ENCODE data around the gene MYO5A.
A peak's percentile ranks its signal among the peaks of the same experiment; 100 is the strongest.
"Not testable (repeated sequence)": the region's sequence is repeated elsewhere in the genome, so short reads cannot be mapped to it uniquely, and the experiment has no call there.

The MYO5A gene

DNA sequence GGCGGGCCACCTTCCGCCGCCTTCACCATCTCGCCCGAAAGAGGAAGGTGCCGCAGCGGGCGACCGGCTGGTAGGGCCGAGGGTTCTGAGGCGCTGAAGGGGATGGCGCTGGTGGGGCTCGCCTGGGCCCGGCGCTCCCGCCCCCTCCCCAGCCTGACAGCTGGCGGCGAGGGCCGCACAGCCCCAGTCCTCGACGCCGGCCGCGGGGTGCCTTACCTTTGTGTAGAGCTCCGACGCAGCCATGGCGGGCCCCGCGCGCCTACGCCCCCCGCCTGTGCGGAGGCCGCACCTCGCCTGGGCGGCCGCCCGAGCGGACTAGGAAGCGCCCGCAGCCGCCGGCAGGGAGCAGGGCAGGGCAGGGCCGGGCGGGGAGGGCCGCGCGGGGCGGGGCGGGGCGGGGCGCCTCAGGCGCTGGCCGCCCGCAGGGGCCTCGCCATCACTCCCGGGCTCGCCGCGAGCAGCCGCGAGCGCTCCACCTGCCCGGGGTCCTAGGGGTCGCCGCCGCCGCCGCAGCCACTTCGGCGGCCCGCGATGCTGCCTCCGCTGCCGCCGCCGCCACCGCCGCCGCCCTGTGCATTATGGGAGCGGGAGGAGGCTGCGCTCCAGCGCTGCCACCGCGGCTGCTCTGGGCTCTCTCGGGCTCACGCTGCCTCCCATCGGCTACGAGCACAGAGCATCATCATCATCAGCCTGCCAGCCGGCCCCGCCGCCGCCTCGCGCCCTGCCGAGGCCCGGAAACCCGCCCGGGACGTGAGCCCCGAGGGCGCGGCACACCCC is at the start of gene MYO5A:
Gene MYO5A (minus strand): TSS at position 317 of the 777 bp plus-strand sequence. CDS start 74 bp downstream, at position 243.
- no peak for FAIRE-seq

DNA sequence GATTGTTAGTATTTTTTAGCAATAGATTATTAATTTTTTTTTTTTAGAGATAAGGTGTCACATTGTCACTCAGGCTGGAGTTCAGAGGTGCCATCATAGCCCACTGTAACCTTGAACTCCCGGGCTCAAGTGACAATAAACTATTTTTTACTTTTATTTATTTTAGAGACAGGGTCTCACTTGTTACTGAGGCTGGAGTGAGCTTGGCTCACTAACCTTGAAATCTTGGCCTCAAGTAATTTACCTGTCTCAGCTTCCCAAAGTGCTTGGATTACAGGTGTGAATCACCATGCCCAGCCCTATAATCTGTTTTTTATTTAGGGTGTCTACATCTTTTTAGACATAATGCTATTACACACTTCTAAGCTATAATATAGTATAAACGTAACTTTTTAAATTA is 48.0 kb upstream of the MYO5A start:
- FAIRE-seq: no peak

DNA sequence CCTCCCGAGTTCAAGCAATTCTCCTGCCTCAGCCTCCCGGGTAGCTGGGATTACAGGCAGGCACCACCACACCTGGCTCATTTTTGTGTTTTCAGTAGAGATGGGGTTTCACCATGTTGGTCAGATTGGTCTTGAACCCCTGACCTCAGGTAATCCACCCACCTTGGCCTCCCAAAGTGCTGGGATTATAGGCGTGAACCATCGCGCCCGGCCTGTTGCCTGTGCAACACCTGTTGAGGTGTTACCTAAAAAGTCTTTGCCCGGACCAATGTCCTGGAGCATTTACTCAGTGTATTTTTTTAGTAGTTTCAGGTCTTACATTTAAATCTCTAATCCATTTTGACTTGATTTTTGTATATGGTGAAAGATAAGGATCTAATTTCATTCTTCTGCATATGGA is 46.9 kb upstream of the MYO5A start:
- not testable (repeated sequence) for FAIRE-seq

GRCh38 chr15:52575072-52575471 is 46.4 kb upstream of the MYO5A start:
- no peak for FAIRE-seq

DNA sequence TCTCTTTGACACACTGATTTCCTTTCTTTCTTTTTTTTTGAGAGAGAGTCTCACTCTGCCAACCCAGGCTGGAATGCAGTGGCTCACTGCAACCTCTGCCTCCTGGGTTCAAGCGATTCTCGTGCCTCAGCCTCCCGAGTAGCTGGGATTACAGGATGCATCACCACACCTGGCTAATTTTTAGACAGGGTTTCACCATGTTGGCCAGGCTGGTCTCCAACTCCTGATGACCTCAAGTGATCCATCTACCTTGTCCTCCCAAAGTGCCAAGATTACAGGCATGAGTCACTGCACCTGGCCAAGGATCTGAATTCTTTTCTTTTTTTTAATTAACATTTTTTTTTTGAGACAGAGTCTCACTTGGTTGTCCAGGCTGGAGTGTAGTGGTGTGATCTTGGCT is 45.9 kb upstream of the MYO5A start:
- FAIRE-seq: not testable (repeated sequence)

DNA sequence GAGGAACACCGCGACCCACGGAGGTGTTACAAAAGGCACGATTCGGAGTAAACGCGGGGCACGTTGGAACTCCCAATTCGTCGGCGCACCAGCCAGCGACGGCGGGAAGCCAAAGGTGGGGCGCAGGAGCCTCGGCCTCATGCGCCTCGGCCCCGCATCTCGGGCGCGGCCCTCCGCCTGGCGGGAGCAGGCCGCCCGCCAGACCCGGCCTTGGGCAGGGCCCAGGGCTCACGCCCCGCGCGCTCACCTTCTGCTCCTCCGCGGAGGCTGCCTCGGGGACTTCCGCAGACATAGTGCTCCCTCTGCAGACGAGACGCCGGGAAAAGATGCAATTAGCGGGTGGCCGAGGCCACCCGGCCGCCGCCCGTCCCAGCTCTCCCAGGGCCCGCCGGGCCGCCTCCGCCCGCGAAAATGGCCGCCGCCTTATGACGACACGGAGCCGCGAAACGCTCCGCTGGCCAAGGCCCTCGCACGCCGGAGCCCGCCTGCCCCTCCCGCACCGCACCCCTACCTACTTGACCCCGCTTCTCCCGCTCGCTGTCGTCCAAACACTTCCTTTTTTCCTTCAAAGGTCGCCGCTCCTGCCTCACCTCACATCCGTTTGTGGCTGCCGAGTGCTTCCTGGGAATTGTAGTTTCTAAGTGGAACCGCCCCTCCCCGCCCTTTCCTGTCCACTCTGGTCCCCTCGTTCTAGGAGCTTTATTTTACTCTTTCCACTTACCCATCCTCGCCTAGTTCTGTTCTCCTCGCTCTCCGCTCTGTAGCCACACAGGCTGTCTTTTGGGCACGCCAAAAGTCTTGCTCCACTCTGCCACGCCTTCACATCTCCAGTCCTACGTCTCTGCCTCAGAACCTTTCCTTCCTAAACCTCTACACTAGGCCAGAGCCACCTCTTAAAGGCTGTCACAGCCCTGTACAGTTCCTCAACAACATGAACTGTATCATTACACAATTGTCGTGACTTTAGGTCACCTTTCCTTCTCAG is 40.2 kb upstream of the MYO5A start, which contains the start of gene ARPP19:
Gene ARPP19 (minus strand): TSS at position 430 of the 985 bp plus-strand sequence. CDS start 138 bp downstream, at position 292.
- peak; percentile 64 for FAIRE-seq

DNA sequence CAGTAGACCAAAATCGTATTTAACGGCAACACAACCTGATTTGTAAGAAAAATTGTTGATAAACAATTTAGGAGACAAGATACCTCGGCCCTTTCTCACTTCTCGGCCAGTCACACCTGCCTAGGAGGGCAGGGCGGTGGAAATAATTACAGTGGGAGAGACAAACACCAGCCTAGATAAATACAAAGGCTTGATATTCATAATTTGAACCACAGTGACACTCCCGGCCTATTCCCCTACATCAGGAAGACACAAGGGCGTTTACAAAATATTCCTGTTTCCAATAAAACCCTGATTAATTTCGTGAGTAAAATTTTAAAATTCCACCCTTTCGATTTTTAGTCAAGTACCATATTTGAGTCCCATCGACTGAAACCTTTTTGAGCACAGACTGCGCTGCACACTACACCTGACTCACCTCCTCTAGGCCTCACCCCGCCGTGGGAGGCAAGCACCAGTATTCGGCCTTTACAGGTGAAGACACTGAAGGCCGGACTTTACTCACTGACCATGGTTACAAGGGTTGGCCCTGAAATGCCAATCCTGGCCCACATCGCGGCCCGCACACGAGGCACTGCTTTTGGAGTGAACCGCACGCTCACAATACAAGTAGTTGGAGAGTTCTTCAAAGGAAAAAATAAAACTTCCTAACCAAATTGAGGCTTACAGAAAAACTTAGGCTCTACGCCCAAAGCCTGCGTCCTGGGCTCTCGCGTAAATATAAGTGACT is 39.4 kb upstream of the MYO5A start:
- FAIRE-seq: no peak

GRCh38 chr15:52566889-52567288 is 38.2 kb upstream of the MYO5A start:
- no peak for FAIRE-seq

DNA sequence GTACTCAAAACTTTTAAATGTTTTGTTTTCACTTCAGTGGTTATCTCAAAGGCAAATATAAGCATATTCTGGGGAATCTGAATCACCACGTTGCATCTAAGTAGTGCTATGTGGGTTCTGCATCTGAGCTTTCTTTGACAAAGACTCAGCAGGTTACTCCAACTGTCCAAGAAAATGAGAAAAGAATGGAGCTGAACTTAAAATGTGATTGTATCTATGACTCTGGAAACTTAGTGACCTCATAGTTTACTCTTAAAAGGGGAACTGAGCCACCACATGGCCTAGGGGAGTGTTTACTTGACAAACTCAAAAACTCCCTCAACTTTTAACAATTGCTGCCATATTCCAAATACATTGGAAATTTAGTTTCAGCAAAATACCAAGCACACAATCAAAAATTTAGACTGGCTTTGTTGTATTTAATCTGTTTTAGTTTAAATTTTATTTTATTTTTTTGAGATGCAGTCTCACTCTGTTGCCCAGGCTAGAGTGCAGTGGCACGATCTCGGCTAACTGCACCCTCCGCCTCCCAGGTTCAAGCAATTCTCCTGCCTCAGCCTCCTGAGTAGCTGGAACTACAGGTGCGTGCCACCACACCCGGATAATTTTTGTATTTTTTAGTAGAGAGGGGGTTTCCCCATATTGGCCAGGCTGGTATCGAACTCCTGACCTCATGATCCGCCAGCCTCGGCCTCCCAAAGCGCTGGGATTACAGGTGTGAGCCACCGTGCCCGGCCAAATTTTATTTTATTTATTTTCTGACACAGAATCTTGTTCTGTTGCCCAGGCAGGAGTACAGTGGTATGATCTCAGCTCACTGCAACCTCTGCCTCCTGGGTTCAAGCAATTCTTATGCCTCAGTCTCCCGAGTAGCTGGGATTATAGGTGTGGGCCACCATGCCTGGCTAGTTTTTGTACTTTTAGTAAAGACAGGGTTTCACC is 37.0 kb upstream of the MYO5A start:
- FAIRE-seq: not testable (repeated sequence)

DNA sequence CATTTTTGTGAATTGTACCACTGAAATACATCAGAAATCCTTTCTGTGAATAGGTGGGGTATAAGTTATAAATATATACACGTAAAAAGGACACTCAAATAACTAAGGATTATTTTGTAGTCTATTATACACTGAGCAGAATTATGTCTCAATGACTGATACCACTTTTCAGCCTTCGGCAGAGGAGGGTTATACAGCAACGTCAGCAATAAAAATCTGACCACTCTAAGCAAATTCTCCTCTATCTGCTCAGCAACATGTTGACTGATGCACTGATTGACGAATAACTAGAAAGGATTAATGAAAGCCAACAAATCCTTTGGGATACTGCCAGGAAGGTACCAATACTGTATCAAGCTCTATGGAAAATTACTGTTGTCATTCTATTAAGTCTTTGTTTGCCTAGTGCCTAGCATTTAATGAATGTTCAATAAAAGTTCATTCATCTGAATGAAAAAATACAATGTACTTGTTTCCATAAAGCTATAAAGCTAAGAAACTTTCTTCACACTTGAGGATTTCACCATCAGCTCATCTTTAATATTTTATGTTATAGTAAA is 34.9 kb upstream of the MYO5A start:
- FAIRE-seq: no peak

GRCh38 chr15:52559575-52559974 is 30.9 kb upstream of the MYO5A start:
- no peak for FAIRE-seq

- no peak for FAIRE-seq
Measured at GRCh38 chr15:52559022-52559421, 30.3 kb upstream of the MYO5A start.

- no peak for FAIRE-seq
Measured at GRCh38 chr15:52558196-52558595, 29.5 kb upstream of the MYO5A start.

DNA sequence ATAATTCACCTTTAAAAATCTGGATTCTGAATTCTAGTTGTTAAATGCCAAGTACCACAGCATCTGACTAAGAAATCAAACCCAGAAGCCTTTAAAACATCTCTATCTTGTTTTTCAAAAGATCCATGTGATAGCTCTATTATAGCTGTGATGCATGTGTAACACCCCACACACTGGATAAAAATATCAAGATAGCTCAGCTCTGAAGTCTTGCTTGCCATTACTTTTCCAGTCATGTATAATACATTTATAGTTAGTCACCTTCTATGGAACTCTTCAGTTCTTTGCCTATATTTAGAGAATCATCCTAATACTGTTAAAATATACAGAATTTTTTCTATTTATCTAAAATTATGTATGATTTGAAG is 28.6 kb upstream of the MYO5A start:
- no peak for FAIRE-seq

DNA sequence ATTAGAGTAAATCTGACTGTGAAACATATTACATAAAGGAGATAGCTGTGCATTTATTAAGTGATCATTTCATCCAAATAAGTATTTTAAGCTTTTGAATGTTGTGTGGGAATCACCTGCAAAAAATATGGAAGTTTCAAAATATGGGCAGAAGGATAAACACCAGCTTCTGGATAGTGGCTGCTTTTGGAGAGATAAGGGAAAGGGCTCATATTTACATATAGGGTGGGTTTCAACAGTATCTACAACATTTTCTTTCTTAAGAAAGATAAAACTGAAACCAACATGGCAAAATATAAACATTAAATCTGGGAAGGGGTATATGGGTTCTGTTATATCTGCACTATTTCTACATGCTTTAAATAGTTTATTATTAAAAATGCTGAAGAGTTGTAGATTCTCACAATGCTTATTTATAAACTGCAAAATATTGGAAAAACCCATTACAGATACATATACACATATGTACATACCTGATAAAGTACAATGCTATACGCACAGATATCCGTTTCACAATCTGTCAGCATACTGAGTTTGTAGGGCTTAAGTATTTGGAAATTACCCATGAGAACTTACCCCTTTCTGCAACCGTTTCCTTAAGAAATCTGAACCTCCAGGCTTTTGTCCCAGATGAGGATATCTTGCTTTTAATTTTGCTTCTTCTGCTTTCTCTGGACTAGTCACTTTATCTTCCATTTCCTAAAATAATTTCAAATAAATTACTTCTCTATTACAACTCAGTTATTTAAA is 28.0 kb upstream of the MYO5A start:
- no peak for FAIRE-seq

DNA sequence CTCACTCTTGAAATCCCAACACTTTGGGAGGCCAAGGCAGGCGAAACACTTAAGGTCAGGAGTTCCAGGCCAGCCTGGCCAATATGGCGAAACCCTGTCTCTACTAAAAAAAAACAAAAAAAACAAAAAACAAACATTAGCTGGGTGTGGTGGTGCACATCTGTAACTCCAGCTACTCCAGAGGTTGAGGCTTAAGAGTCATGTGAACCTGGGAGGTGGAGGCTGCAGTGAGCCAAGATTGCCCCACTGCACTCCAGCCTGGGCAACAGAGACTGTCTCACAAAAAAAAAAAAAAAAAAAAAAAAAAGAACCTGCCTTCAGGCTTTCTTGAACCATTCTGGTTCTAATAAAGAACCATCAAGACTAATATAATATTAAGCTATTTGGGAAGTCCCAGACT is 23.6 kb upstream of the MYO5A start:
- FAIRE-seq: no peak

DNA sequence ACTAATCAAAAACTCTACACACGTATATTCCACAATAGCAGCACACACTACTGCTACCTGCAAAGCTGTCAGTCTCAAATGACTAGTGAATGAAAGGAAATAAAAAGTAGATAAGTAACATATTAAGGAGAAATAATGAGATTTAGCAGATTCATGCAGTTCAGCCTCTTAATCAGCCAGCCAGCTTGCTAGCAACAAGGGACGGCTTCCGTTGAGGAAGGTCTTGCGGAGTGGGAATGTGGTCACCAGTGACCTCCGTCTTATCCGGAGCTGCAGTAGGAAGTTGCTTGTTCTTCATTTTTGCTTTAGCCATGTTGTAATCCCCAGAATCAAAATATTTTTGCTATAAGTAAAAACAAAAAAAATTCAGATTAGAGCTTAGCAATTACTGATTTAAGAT is 23.1 kb upstream of the MYO5A start:
- no peak for FAIRE-seq

- not testable (repeated sequence) for FAIRE-seq
Measured at GRCh38 chr15:52551186-52551585, 22.5 kb upstream of the MYO5A start.

DNA sequence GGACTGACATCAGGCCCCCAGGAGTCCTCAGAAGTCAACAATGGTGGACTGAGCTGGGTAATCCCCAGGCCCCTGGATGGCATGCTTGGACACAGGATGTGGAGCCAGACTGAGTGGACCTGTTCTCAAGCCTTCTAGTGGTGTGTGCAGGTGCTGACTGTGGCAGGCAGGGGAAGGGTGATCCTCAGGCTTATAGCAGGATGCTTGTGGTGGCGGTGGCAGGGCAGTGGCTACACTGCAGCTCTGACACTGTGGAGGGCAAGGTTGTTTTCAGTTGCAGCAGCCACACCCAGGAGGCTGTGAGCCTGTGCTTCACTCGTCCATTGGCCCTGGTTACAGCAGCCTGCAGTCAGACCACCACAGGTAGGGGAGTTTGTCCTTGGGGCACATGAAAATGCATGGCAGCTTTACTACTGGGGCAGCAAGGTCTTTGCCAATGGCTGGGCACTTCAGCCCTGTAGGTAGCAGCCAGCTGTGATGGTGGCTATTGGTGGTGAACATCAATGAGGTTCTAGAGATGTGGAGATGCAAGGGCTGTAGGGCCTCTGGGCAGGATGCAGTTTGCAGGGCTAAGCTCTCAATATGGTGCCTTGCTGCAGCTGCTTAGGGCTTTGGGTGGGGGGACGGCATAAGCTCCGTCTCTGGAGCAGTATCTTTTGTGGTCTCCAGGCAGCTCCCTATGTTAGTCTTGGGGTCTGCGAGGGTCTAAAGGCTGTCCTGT is 17.5 kb upstream of the MYO5A start:
- FAIRE-seq: no peak
